HepG2 (cell line): ENCODE data around the gene MFRP. TPM values are rescaled to one million over a fixed set of nuclear protein-coding genes. Genes with fewer than 3 reads are reported as not detected.

Source experiments
- CBX2 ChIP-seq, 2 experiments: fragments of 200-600 bp in 1 of 2; sonication (generic); formaldehyde crosslinking in 1 of 2; IDR thresholded peaks; 2 replicates each; pipeline versions ENCODE4 v1.7.0 to v1.8.1; 2018 to 2022; ENCODE audit warnings: low read depth in 2 of 2, low read length in 1 of 2, mild to moderate bottlenecking in 1 of 2, missing genetic modification reagents in 1 of 2
- HIVEP1 ChIP-seq: sonication (generic); formaldehyde crosslinking; IDR thresholded peaks from 2 replicates; pipeline ENCODE4 v1.4.0; 2020; ENCODE audit warnings: mild to moderate bottlenecking, missing genetic modification reagents
- NBN ChIP-seq: fragments of 450-650 bp; conservative IDR thresholded peaks from 2 replicates; pipeline ENCODE4 v1.6.1; 2017
- PAWR ChIP-seq: sonication (generic); formaldehyde crosslinking; IDR thresholded peaks from 2 replicates; pipeline ENCODE4 v1.4.0; 2020; ENCODE audit warnings: missing genetic modification reagents, mild to moderate bottlenecking, borderline replicate concordance
- SYNCRIP ChIP-seq: fragments of 200-400 bp; formaldehyde crosslinking; IDR thresholded peaks from 2 replicates; pipeline ENCODE4 v1.6.1; 2018; ENCODE audit warnings: mild to moderate bottlenecking, low read depth, low read length; ENCODE audit not compliant: insufficient read depth
- ZFX ChIP-seq: sonication (generic); formaldehyde crosslinking; IDR thresholded peaks from 2 replicates; pipeline ENCODE4 v1.4.0; 2020; ENCODE audit warnings: mild to moderate bottlenecking, low read depth, missing genetic modification reagents, moderate library complexity
- ZNF296 ChIP-seq: sonication (generic); formaldehyde crosslinking; conservative IDR thresholded peaks from 2 replicates; pipeline ENCODE4 v1.5.0; 2020; ENCODE audit warnings: mild to moderate bottlenecking, missing genetic modification reagents
- ZNF354B ChIP-seq: sonication (generic); formaldehyde crosslinking; IDR thresholded peaks from 2 replicates; pipeline ENCODE4 v1.8.0; 2022; ENCODE audit warnings: mild to moderate bottlenecking, missing genetic modification reagents
- ZNF383 ChIP-seq: sonication (generic); formaldehyde crosslinking; IDR thresholded peaks from 2 replicates; pipeline ENCODE4 v1.4.0; 2020; ENCODE audit warnings: missing genetic modification reagents, mild to moderate bottlenecking, borderline replicate concordance
- ZNF563 ChIP-seq: sonication (generic); formaldehyde crosslinking; IDR thresholded peaks from 2 replicates; pipeline ENCODE4 v1.8.0; 2022; ENCODE audit warnings: mild to moderate bottlenecking, moderate library complexity, missing genetic modification reagents
- ZSCAN20 ChIP-seq: sonication (generic); formaldehyde crosslinking; IDR thresholded peaks from 2 replicates; pipeline ENCODE4 v1.4.0; 2020; ENCODE audit warnings: missing genetic modification reagents, mild to moderate bottlenecking, borderline replicate concordance
- ZSCAN21 ChIP-seq: sonication (generic); formaldehyde crosslinking; IDR thresholded peaks from 2 replicates; pipeline ENCODE4 v1.8.0; 2022; ENCODE audit warnings: mild to moderate bottlenecking, missing genetic modification reagents, moderate library complexity, borderline replicate concordance
- polyA plus RNA-seq, 8 experiments: library from polyadenylated mRNA; depleted of rRNA in 3 of 8; stranded (reverse) in 7 of 8; unstranded in 1 of 8; fragments of >200 nt; fragmentation: Illumina TruSeq in 4 of 8; extraction: Trizol in 4 of 8; gene quantifications; 2 replicates each; pipeline versions ENCODE4 v1.2.1 to v1.2.3, GENCODE V29; 2011 to 2016; ENCODE audit warnings: low read depth in 4 of 8, missing spikeins in 1 of 8, mixed read lengths in 1 of 8; ENCODE audit not compliant: insufficient read depth in 1 of 8
- total RNA-seq, 5 experiments: library from RNA; depleted of rRNA; stranded (reverse); fragments of >200 nt; fragmentation: Illumina TruSeq; extraction: Trizol; gene quantifications; 2 replicates each; pipeline ENCODE4 v1.2.3, GENCODE V29; 2016; ENCODE audit warnings: low read depth in 1 of 5
- TF ChIP-seq, protein P1 (sequence below): sonication (generic); formaldehyde crosslinking; IDR thresholded peaks from 2 replicates; pipeline ENCODE4 v1.5.0; 2020; ENCODE audit warnings: missing genetic modification reagents
- TF ChIP-seq, protein P2 (sequence below): sonication (generic); formaldehyde crosslinking; IDR thresholded peaks from 2 replicates; pipeline ENCODE4 v1.4.0; 2020; ENCODE audit warnings: missing genetic modification reagents; ENCODE audit errors: not compliant biosample characterization
- TF ChIP-seq, protein P3 (sequence below): sonication (generic); formaldehyde crosslinking; IDR thresholded peaks from 2 replicates; pipeline ENCODE4 v1.4.0; 2020; ENCODE audit warnings: low read depth, mild to moderate bottlenecking, missing genetic modification reagents
- TF ChIP-seq, protein P4 (sequence below): sonication (generic); formaldehyde crosslinking; IDR thresholded peaks from 2 replicates; pipeline ENCODE4 v1.4.0; 2020; ENCODE audit warnings: missing genetic modification reagents, borderline replicate concordance
- TF ChIP-seq, protein P5 (sequence below): fragments of 450-650 bp; IDR thresholded peaks from 2 replicates; pipeline ENCODE4 v1.6.1; 2017
- TF ChIP-seq, protein P6 (sequence below): sonication (generic); formaldehyde crosslinking; IDR thresholded peaks from 2 replicates; pipeline ENCODE4 v1.8.0; 2022; ENCODE audit warnings: missing genetic modification reagents, mild to moderate bottlenecking, moderate library complexity, borderline replicate concordance

The MFRP gene
- total and polyA plus RNA-seq, 2 of the 13 experiments (the other 11 are each of a cell fraction or from before 2014, with no cell fraction given), result not detected

DNA sequence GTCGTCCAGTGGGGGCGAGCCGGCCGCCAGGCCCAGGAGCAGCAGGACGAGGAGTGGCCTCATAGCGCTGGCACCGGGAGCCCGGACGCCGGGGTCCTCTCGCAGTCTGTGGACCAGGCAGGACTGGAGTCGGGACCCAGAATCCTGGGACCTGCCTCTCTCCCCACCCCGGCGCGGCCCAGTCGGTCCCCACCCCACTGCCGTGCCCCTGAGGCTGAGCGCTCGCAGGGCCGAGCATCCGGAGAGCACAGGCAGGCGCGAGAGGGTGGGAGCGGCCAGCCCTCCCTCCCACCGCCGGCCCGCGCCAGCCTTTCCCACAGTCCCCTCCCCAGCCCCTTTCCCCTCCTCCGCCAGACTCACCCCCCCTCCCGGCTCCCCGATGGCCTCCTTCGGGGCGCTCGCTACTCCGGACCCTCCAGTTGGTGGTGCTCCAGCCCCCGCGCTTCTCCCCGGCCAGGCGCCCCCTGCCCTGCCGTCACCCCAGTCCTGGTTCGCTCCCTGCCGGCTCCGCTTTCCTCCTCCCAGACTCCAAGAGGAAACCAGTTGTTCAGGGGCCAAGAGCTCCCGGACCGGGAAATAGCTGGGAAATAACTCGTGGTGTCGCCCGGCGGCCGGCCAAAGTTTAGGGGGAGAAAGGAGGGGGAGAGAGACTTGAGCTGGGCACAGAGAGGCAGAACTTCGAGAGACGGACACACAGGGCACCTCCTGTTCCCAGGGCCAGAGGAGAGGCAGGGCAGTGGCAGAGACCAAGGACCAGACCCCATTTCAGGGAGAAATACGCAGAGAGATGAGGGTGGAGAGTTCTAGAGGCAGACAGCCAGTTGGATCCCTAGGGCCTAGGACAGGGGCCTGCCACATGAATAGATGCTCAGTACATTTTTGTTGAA, 5.9 kb downstream of the MFRP start, which contains the start of gene C1QTNF5 (continued):
- TF ChIP-seq ZNF563 (CRISPR knock-in tag) (no peak), ZNF296 (CRISPR knock-in tag) (no peak), ZNF354B (CRISPR knock-in tag) (no peak), PAWR (no peak), ZSCAN20 (CRISPR knock-in tag) (no peak), NBN (no peak), ZNF383 (CRISPR knock-in tag) (no peak), CBX2 (IDR thresholded peaks at IDR 0.05; ENCODE audit: low read depth, low read length) (no peak), CBX2 (CRISPR knock-in tag; IDR thresholded peaks at IDR 0.05; ENCODE audit: low read depth) (no peak), ZSCAN21 (CRISPR knock-in tag) (no peak), SYNCRIP (no peak), ZFX (CRISPR knock-in tag) (0 out of 2 replicates have a peak, but pooled peaks have one; percentile 7), HIVEP1 (CRISPR knock-in tag) (no peak)
- TF ChIP-seq, protein P1, sequence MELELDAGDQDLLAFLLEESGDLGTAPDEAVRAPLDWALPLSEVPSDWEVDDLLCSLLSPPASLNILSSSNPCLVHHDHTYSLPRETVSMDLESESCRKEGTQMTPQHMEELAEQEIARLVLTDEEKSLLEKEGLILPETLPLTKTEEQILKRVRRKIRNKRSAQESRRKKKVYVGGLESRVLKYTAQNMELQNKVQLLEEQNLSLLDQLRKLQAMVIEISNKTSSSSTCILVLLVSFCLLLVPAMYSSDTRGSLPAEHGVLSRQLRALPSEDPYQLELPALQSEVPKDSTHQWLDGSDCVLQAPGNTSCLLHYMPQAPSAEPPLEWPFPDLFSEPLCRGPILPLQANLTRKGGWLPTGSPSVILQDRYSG (CRISPR knock-in tag), result 0 out of 2 replicates have a peak, but pooled peaks have one; percentile 7
- TF ChIP-seq, protein P2, sequence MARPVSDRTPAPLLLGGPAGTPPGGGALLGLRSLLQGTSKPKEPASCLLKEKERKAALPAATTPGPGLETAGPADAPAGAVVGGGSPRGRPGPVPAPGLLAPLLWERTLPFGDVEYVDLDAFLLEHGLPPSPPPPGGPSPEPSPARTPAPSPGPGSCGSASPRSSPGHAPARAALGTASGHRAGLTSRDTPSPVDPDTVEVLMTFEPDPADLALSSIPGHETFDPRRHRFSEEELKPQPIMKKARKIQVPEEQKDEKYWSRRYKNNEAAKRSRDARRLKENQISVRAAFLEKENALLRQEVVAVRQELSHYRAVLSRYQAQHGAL (CRISPR knock-in tag), result no peak
- TF ChIP-seq, protein P3, sequence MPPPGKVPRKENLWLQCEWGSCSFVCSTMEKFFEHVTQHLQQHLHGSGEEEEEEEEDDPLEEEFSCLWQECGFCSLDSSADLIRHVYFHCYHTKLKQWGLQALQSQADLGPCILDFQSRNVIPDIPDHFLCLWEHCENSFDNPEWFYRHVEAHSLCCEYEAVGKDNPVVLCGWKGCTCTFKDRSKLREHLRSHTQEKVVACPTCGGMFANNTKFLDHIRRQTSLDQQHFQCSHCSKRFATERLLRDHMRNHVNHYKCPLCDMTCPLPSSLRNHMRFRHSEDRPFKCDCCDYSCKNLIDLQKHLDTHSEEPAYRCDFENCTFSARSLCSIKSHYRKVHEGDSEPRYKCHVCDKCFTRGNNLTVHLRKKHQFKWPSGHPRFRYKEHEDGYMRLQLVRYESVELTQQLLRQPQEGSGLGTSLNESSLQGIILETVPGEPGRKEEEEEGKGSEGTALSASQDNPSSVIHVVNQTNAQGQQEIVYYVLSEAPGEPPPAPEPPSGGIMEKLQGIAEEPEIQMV, result no peak
- TF ChIP-seq, protein P4, sequence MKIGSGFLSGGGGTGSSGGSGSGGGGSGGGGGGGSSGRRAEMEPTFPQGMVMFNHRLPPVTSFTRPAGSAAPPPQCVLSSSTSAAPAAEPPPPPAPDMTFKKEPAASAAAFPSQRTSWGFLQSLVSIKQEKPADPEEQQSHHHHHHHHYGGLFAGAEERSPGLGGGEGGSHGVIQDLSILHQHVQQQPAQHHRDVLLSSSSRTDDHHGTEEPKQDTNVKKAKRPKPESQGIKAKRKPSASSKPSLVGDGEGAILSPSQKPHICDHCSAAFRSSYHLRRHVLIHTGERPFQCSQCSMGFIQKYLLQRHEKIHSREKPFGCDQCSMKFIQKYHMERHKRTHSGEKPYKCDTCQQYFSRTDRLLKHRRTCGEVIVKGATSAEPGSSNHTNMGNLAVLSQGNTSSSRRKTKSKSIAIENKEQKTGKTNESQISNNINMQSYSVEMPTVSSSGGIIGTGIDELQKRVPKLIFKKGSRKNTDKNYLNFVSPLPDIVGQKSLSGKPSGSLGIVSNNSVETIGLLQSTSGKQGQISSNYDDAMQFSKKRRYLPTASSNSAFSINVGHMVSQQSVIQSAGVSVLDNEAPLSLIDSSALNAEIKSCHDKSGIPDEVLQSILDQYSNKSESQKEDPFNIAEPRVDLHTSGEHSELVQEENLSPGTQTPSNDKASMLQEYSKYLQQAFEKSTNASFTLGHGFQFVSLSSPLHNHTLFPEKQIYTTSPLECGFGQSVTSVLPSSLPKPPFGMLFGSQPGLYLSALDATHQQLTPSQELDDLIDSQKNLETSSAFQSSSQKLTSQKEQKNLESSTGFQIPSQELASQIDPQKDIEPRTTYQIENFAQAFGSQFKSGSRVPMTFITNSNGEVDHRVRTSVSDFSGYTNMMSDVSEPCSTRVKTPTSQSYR, result no peak
- TF ChIP-seq, protein P5, sequence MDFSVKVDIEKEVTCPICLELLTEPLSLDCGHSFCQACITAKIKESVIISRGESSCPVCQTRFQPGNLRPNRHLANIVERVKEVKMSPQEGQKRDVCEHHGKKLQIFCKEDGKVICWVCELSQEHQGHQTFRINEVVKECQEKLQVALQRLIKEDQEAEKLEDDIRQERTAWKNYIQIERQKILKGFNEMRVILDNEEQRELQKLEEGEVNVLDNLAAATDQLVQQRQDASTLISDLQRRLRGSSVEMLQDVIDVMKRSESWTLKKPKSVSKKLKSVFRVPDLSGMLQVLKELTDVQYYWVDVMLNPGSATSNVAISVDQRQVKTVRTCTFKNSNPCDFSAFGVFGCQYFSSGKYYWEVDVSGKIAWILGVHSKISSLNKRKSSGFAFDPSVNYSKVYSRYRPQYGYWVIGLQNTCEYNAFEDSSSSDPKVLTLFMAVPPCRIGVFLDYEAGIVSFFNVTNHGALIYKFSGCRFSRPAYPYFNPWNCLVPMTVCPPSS, result no peak
- TF ChIP-seq, protein P6, sequence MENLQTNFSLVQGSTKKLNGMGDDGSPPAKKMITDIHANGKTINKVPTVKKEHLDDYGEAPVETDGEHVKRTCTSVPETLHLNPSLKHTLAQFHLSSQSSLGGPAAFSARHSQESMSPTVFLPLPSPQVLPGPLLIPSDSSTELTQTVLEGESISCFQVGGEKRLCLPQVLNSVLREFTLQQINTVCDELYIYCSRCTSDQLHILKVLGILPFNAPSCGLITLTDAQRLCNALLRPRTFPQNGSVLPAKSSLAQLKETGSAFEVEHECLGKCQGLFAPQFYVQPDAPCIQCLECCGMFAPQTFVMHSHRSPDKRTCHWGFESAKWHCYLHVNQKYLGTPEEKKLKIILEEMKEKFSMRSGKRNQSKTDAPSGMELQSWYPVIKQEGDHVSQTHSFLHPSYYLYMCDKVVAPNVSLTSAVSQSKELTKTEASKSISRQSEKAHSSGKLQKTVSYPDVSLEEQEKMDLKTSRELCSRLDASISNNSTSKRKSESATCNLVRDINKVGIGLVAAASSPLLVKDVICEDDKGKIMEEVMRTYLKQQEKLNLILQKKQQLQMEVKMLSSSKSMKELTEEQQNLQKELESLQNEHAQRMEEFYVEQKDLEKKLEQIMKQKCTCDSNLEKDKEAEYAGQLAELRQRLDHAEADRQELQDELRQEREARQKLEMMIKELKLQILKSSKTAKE (CRISPR knock-in tag), result no peak
